Measurements from ENCODE around the gene CRTAC1.

DNA sequence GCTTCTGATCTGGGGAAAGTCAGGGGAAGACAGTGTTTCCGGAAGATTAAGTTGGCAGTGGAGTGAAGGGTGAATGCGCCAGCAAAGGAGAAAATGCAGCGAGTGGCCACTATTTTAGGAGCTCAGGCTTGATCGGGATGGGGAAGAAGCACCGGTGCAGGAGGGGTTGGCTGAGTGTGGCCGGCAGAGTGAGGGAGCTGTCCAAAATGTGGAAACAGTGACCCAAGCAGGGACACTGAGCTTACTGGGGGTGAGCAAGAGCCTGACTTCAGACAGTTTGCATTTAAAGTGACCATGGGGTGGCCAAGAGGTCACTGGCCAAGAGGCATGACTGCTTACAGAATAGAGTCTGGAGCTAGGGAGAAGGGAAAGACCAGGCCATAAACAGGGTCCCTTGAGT is 101.5 kb downstream of the CRTAC1 start:
- no peak for TF ChIP-seq ZNF212 (CRISPR knock-in tag; IDR thresholded peaks at IDR 0.05)
- no peak for TF ChIP-seq NR3C1 (CRISPR knock-in tag; IDR thresholded peaks at IDR 0.05)
- no peak for TF ChIP-seq SETDB1 (IDR thresholded peaks at IDR 0.05; ENCODE audit: low read length)
- TF ChIP-seq, protein P1, sequence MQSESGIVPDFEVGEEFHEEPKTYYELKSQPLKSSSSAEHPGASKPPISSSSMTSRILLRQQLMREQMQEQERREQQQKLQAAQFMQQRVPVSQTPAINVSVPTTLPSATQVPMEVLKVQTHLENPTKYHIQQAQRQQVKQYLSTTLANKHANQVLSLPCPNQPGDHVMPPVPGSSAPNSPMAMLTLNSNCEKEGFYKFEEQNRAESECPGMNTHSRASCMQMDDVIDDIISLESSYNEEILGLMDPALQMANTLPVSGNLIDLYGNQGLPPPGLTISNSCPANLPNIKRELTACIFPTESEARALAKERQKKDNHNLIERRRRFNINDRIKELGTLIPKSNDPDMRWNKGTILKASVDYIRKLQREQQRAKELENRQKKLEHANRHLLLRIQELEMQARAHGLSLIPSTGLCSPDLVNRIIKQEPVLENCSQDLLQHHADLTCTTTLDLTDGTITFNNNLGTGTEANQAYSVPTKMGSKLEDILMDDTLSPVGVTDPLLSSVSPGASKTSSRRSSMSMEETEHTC (IDR thresholded peaks at IDR 0.05): no peak
- TF ChIP-seq, protein P2, sequence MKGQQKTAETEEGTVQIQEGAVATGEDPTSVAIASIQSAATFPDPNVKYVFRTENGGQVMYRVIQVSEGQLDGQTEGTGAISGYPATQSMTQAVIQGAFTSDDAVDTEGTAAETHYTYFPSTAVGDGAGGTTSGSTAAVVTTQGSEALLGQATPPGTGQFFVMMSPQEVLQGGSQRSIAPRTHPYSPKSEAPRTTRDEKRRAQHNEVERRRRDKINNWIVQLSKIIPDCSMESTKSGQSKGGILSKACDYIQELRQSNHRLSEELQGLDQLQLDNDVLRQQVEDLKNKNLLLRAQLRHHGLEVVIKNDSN (CRISPR knock-in tag; IDR thresholded peaks at IDR 0.05): no peak
- TF ChIP-seq, protein P3, sequence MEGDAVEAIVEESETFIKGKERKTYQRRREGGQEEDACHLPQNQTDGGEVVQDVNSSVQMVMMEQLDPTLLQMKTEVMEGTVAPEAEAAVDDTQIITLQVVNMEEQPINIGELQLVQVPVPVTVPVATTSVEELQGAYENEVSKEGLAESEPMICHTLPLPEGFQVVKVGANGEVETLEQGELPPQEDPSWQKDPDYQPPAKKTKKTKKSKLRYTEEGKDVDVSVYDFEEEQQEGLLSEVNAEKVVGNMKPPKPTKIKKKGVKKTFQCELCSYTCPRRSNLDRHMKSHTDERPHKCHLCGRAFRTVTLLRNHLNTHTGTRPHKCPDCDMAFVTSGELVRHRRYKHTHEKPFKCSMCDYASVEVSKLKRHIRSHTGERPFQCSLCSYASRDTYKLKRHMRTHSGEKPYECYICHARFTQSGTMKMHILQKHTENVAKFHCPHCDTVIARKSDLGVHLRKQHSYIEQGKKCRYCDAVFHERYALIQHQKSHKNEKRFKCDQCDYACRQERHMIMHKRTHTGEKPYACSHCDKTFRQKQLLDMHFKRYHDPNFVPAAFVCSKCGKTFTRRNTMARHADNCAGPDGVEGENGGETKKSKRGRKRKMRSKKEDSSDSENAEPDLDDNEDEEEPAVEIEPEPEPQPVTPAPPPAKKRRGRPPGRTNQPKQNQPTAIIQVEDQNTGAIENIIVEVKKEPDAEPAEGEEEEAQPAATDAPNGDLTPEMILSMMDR (IDR thresholded peaks at IDR 0.05 in 2 of 3, conservative IDR thresholded peaks at IDR 0.05 in 1 of 3; ENCODE audit: insufficient read depth in 2 of 3, low read depth in 1 of 3, low read length in 3 of 3): no peak
- TF ChIP-seq, protein P4, sequence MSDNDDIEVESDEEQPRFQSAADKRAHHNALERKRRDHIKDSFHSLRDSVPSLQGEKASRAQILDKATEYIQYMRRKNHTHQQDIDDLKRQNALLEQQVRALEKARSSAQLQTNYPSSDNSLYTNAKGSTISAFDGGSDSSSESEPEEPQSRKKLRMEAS (CRISPR knock-in tag; IDR thresholded peaks at IDR 0.05): no peak
